Endodermal cell (in vitro differentiated cells): Measurements from ENCODE around the gene SURF2. TPM values are rescaled to one million over a fixed set of nuclear protein-coding genes. Genes with fewer than 3 reads are reported as not detected.

Experiments used
- DNase-seq: peaks from one replicate; pipeline ENCODE4 v3.0.0-alpha.2; 2017
- H3K27ac ChIP-seq: 2 replicates; pipeline ENCODE4 v1.5.1; 2013; ENCODE audit warnings: mild to moderate bottlenecking, low read depth, low read length, moderate library complexity
- H3K27me3 ChIP-seq: 2 replicates; pipeline ENCODE4 v1.6.1; 2013; ENCODE audit warnings: mild to moderate bottlenecking, low read length, moderate library complexity; ENCODE audit not compliant: insufficient read depth, control insufficient read depth, poor library complexity, severe bottlenecking
- H3K36me3 ChIP-seq: 2 replicates; pipeline ENCODE4 v1.7.0; 2013; ENCODE audit warnings: mild to moderate bottlenecking, low read length, moderate library complexity; ENCODE audit not compliant: control insufficient read depth, insufficient read depth
- H3K4me1 ChIP-seq: one replicate; pipeline ENCODE4 v1.7.0; 2013; ENCODE audit warnings: low read length; ENCODE audit not compliant: control insufficient read depth, insufficient read depth
- H3K4me3 ChIP-seq: 2 replicates; pipeline ENCODE4 v1.5.1; 2013; ENCODE audit warnings: mild to moderate bottlenecking, low read length, moderate library complexity
- H3K9ac ChIP-seq: 2 replicates; pipeline ENCODE4 v1.6.1; 2013; ENCODE audit warnings: mild to moderate bottlenecking, low read length, moderate library complexity; ENCODE audit not compliant: poor library complexity, severe bottlenecking; ENCODE audit errors: extremely low read depth
- H3K9me3 ChIP-seq: 2 replicates; pipeline ENCODE4 v1.6.1; 2013; ENCODE audit warnings: mild to moderate bottlenecking, low read length, moderate library complexity; ENCODE audit not compliant: control insufficient read depth
- H3K27ac Mint-ChIP-seq: 2 replicates; pipeline ENCODE4 v1.8.0; 2020; ENCODE audit warnings: mixed read lengths
- H3K27me3 Mint-ChIP-seq: 2 replicates; pipeline ENCODE4 v1.8.0; 2021; ENCODE audit warnings: mild to moderate bottlenecking, mixed read lengths; ENCODE audit not compliant: insufficient read depth
- H3K36me3 Mint-ChIP-seq: 2 replicates; pipeline ENCODE4 v1.8.0; 2020; ENCODE audit warnings: low read depth, mixed read lengths
- H3K4me1 Mint-ChIP-seq: 2 replicates; pipeline ENCODE4 v1.8.0; 2020; ENCODE audit warnings: mixed read lengths
- H3K4me3 Mint-ChIP-seq: 2 replicates; pipeline ENCODE4 v1.8.0; 2020; ENCODE audit warnings: mild to moderate bottlenecking, moderate library complexity, mixed read lengths
- H3K9me3 Mint-ChIP-seq: 2 replicates; pipeline ENCODE4 v1.8.0; 2020; ENCODE audit warnings: mild to moderate bottlenecking, mixed read lengths
- CTCF ChIP-seq: fragments of 200-600 bp; sonication (generic); conservative IDR thresholded peaks from 2 replicates; pipeline ENCODE4 v1.5.0; 2021; ENCODE audit warnings: antibody characterized with exemption, mild to moderate bottlenecking
- WGBS, 2 experiments: methylation state at CpG; one replicate each; pipeline versions ENCODE4 v1.1.5 to v1.1.7; 2013; ENCODE audit warnings: missing lambda C conversion rate in 2 of 2, mixed read lengths in 1 of 2; ENCODE audit not compliant: insufficient coverage in 1 of 2, insufficient read length in 1 of 2; 5-methylcytosine and 5-hydroxymethylcytosine counted together
- total RNA-seq, 2 donors: library from RNA; stranded (reverse); fragmentation: NEBNext Ultra II Directional in 1 of 2; extraction: Animal tissue kit (Norgen Biotek cat#: 25700) in 1 of 2; gene quantifications; 2 replicates in 1 of 2; 3 replicates in 1 of 2; pipeline ENCODE4 v1.2.1, GENCODE V29; 2021

Gene SURF2
- total RNA-seq, 2 donors from 2014 or later: 18.0 to 25.9 TPM

- WGBS, 2 experiments: 97 to 99% methylated on average over 15 to 22 of the region's 22 CpGs
- Mint-ChIP-seq H3K36me3 (peaks cover 69% of the 10 kb centered on the region), H3K9me3 (no peaks in the 10 kb centered on the region)
Observed at GRCh38 chr9:133367221-133367620, 10.9 kb downstream of the SURF2 start.

GRCh38 chr9:133367778-133368177 lies 11.4 kb downstream of the SURF2 start:
- Mint-ChIP-seq H3K4me1 (peaks cover 35% of the 10 kb centered on the region), H3K27ac (no peak overlapping the region), H3K27me3 (no peaks in the 10 kb centered on the region), H3K9me3 (no peaks in the 10 kb centered on the region), H3K36me3 (peaks cover 68% of the 10 kb centered on the region), H3K4me3 (no peak overlapping the region)
- Histone ChIP-seq H3K4me3 (no peak overlapping the region), H3K9ac (no peak overlapping the region), H3K36me3 (peaks cover 88% of the 10 kb centered on the region), H3K27me3 (no peaks in the 10 kb centered on the region), H3K4me1 (peaks cover 14% of the 10 kb centered on the region), H3K27ac (no peak overlapping the region), H3K9me3 (no peaks in the 10 kb centered on the region)
- DNase-seq: no peak
- no peak for TF ChIP-seq CTCF
- 97 to 100% methylated on average over 7 to 10 of the region's 10 CpGs for WGBS, 2 experiments

More at GRCh38 chr9:133367221-133367620, 10.9 kb downstream of the SURF2 start:
- peaks cover 12% of the 10 kb centered on the region for H3K4me1 ChIP-seq
- H3K4me3 ChIP-seq: no peak overlapping the region
- Mint-ChIP-seq H3K4me3 (no peak overlapping the region), H3K4me1 (peaks cover 31% of the 10 kb centered on the region), H3K27me3 (no peaks in the 10 kb centered on the region), H3K27ac (no peak overlapping the region)
- no peak for TF ChIP-seq CTCF
- no peak overlapping the region for H3K9ac ChIP-seq
- no peaks in the 10 kb centered on the region for H3K27me3 ChIP-seq
- no peak for DNase-seq
- no peaks in the 10 kb centered on the region for H3K9me3 ChIP-seq
- peaks cover 88% of the 10 kb centered on the region for H3K36me3 ChIP-seq
- H3K27ac ChIP-seq: no peak overlapping the region

GRCh38 chr9:133368249-133368881 lies 12.0 kb downstream of the SURF2 start:
- no peak overlapping the region for H3K27ac Mint-ChIP-seq

More at GRCh38 chr9:133368249-133368881, 12.0 kb downstream of the SURF2 start:
- no peaks in the 10 kb centered on the region for H3K27me3 ChIP-seq
- peaks cover 87% of the 10 kb centered on the region for H3K36me3 ChIP-seq
- TF ChIP-seq CTCF: no peak
- Mint-ChIP-seq H3K9me3 (no peaks in the 10 kb centered on the region), H3K27me3 (no peaks in the 10 kb centered on the region), H3K4me1 (peaks cover 37% of the 10 kb centered on the region), H3K36me3 (peaks cover 63% of the 10 kb centered on the region), H3K4me3 (no peak overlapping the region)
- no peaks in the 10 kb centered on the region for H3K9me3 ChIP-seq
- H3K4me3 ChIP-seq: no peak overlapping the region
- WGBS, 2 experiments: 96% methylated on average over 17 to 18 of the region's 18 CpGs
- no peak overlapping the region for H3K9ac ChIP-seq
- no peak for DNase-seq
- peaks cover 18% of the 10 kb centered on the region for H3K4me1 ChIP-seq
- no peak overlapping the region for H3K27ac ChIP-seq
